BJ (cell line): ENCODE data around the gene MRPL30. TPM values are rescaled to one million over a fixed set of nuclear protein-coding genes. Genes with fewer than 3 reads are reported as not detected.
"Not testable (repeated sequence)": the region's sequence is repeated elsewhere in the genome, so short reads cannot be mapped to it uniquely, and the experiment has no call there.

Experiments
- CTCF ChIA-PET: fragments of 350-600 bp; formaldehyde crosslinking; extraction: SDS; loops from one replicate; lab custom pipeline; 2021; ENCODE audit warnings: antibody characterized with exemption, inconsistent platforms; lab: Yijun Ruan, JAX
- POLR2A ChIA-PET: fragments of 300-600 bp; sonication (Branson Sonifier 250); formaldehyde crosslinking; extraction: SDS; loops from one replicate; lab custom pipeline; 2021; ENCODE audit warnings: antibody characterized with exemption; lab: Charles Lee
- DNase-seq: peaks from one replicate; pipeline ENCODE4 v3.0.0-alpha.2; 2011; ENCODE audit warnings: low read depth
- H3K27me3 ChIP-seq: 2 replicates; pipeline ENCODE4 v1.6.0; 2011; ENCODE audit warnings: low read length; ENCODE audit not compliant: control insufficient read depth, insufficient read depth
- H3K36me3 ChIP-seq: 2 replicates; pipeline ENCODE4 v1.5.1; 2011; ENCODE audit warnings: low read length; ENCODE audit not compliant: control insufficient read depth, insufficient read depth
- H3K4me3 ChIP-seq: 2 replicates; pipeline ENCODE4 v1.5.1; 2011; ENCODE audit warnings: low read depth, mild to moderate bottlenecking, control low read depth, low read length
- CTCF ChIP-seq: IDR thresholded peaks from 2 replicates; pipeline ENCODE4 v1.5.1; 2011; ENCODE audit warnings: low read depth, mild to moderate bottlenecking, control low read depth, inconsistent platforms, low read length, moderate library complexity; ENCODE audit not compliant: insufficient read depth
- polyA minus RNA-seq: library from RNA; depleted of rRNA, polyadenylated mRNA; stranded (reverse); fragments of >200 nt; gene quantifications from 2 replicates; pipeline ENCODE4 v1.2.3, GENCODE V29; 2011; rRNA and poly(A)+ RNA removed
- polyA plus RNA-seq: library from polyadenylated mRNA; depleted of rRNA; stranded (reverse); fragments of >200 nt; gene quantifications from 2 replicates; pipeline ENCODE4 v1.2.3, GENCODE V29; 2011; rRNA removed

MRPL30 gene
- polyA plus RNA-seq, result 14.0 and 24.1 TPM in 2 replicates
- 7.1 and 8.0 TPM in 2 replicates for polyA minus RNA-seq

GRCh38 chr2:99180755-99181623, at the start of gene MRPL30, which contains the start of gene MITD1:
MRPL30 (plus strand) TSS chr2:99181184; CDS start chr2:99186204, 5,020 bp downstream.
MITD1 (minus strand) TSS chr2:99181058; CDS start chr2:99180981, 77 bp downstream.
- CTCF ChIA-PET, result interaction anchor here (0.7 to 2.5 kb wide), 8 partner anchors 17 to 874 kb away, joined by 3 to 9 read pairs (median 4); partner anchors contain the start of genes EIF5B, LIPT1, TSGA10 and TXNDC9
- Histone ChIP-seq H3K27me3 (no peaks in the 10 kb centered on the region), H3K4me3 (peak within 1 kb of the TSS; percentile 83), H3K36me3 (no peaks in the 10 kb centered on the region)
- TF ChIP-seq CTCF, result no peak
- POLR2A ChIA-PET, result no interaction called here
- peak; percentile 87 for DNase-seq

DNA sequence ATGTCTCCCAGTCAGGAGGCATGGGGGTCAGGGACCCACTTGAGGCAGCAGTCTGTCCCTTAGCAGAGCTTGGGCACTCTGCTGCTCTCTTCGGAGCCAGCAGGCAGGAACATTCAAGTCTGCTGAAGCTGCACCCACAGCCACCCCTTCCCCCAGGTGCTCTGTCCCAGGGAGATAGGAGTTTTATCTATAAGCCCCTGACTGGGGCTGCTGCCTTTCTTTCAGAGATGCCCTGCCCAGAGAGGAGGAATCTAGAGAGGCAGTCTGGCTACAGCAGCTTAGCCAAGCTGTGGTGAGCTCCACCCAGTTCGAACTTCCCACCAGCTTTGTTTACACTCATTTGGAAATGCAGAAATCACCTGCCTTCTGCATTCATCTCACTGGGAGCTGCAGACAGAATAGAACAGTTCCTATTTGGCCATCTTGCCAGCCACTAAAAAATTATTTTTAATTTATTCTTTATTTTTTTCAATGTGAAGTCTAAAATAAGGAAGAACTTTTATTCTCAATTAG, 45.9 kb upstream of the MRPL30 start:
- CTCF ChIA-PET, DNase-seq, POLR2A ChIA-PET: not testable (repeated sequence)

GRCh38 chr2:99139003-99139402, 42.0 kb upstream of the MRPL30 start:
- TF ChIP-seq CTCF, result no peak
- DNase-seq, result no peak
- no peaks in the 10 kb centered on the region for H3K36me3 ChIP-seq
- no peaks in the 10 kb centered on the region for H3K27me3 ChIP-seq
- ChIA-PET POLR2A (no interaction called here), CTCF (interaction anchor here (0.7 kb wide), 1 partner anchor 98 kb away, joined by 5 read pairs; no protein-coding TSS in a partner anchor)
- no peak overlapping the region for H3K4me3 ChIP-seq

More for the DNA sequence above, 45.9 kb upstream of the MRPL30 start:
- not testable (repeated sequence) for H3K36me3 ChIP-seq, H3K4me3 ChIP-seq, H3K27me3 ChIP-seq

DNA sequence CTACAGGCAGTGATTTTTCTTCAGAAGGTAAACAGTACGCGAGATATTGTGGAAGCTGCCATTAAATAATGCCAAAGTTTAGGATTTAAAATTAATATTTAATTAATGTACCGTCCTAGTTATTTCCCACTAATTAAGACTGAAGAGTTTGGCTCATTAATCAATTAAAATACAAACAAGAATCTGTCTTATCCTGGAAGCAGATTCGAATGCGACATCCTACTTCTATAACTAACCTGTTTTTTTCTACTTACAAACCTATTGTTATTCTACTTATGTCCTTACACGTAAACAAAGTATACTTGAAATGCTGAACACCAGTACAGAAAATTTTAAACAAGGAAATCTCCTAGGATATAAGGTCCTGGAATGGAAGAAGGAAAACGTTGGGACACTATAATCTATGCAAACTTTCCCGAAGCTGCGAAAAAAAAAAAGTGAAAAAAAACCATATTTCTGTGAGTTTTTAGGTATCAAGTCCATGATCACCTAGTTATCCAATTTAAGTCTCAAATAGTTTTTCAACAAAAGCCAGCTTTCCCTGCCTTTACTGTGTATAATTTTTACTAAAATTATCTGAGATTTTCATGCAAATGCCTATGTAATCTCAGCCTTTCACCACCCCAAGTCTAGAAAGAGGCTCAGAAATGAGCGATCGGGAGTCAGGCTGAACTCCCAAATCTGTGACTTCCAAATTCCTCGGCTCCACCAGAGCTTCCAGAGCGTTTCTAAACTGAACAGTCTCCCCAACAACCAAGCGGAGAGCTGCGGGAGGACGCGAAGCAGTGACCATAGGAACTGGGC, 40.7 kb upstream of the MRPL30 start:
- H3K36me3 ChIP-seq, result no peaks in the 10 kb centered on the region
- ChIA-PET POLR2A (no interaction called here), CTCF (interaction anchor here (0.8 to 1.0 kb wide), 3 partner anchors 19 to 197 kb away, joined by 3 to 4 read pairs (median 3); partner anchors contain the start of gene EIF5B)
- TF ChIP-seq CTCF, result no peak
- DNase-seq, result no peak
- H3K4me3 ChIP-seq, result peak overlapping the region; percentile 81
- H3K27me3 ChIP-seq, result no peaks in the 10 kb centered on the region

- no peak for DNase-seq
- TF ChIP-seq CTCF, result no peak
- H3K36me3 ChIP-seq, result no peaks in the 10 kb centered on the region
- H3K4me3 ChIP-seq, result peak overlapping the region; percentile 81
- ChIA-PET POLR2A (no interaction called here), CTCF (interaction anchor here (0.8 to 1.0 kb wide), 3 partner anchors 18 to 196 kb away, joined by 3 to 4 read pairs (median 3); partner anchors contain the start of gene EIF5B)
- H3K27me3 ChIP-seq, result no peaks in the 10 kb centered on the region
These were observed 40.2 kb upstream of the MRPL30 start for GRCh38 chr2:99140860-99141109.
